Activated naive CD8-positive, alpha-beta T cell treated with anti-CD3 and anti-CD28 coated beads, Interleukin-2, amount 10 ng/mL, durations not matched to agents 7 days and 5 days (primary cell): ENCODE data around the gene HDAC11. TPM values are rescaled to one million over a fixed set of nuclear protein-coding genes. Genes with fewer than 3 reads are reported as not detected.
A peak's percentile ranks its signal among the peaks of the same experiment; 100 is the strongest.

Source experiments
- ATAC-seq: fragments of 150-1000 bp; cut with Tn5 transposase; one replicate; pipeline ENCODE4 v1.10.0; 2021; ENCODE audit warnings: low read depth, moderate library complexity
- POLR2A ChIA-PET: fragments of 350-600 bp; sonication (Branson Sonifier 250); formaldehyde crosslinking; loops from one replicate; lab custom pipeline; 2021; ENCODE audit warnings: antibody characterized with exemption; lab: Charles Lee
- DNase-seq: peaks from one replicate; pipeline ENCODE4 v3.0.0; 2021
- H3K27ac Mint-ChIP-seq: one replicate; pipeline ENCODE4 v1.8.0; 2022; ENCODE audit warnings: mild to moderate bottlenecking, mixed read lengths
- H3K27me3 Mint-ChIP-seq: one replicate; pipeline ENCODE4 v1.8.0; 2022; ENCODE audit warnings: mild to moderate bottlenecking, moderate library complexity, mixed read lengths
- H3K36me3 Mint-ChIP-seq: one replicate; pipeline ENCODE4 v1.8.0; 2021; ENCODE audit warnings: mild to moderate bottlenecking, mixed read lengths
- H3K4me1 Mint-ChIP-seq: one replicate; pipeline ENCODE4 v1.8.0; 2021; ENCODE audit warnings: mixed read lengths
- H3K4me3 Mint-ChIP-seq: one replicate; pipeline ENCODE4 v1.8.0; 2022; ENCODE audit warnings: mild to moderate bottlenecking, moderate library complexity, mixed read lengths
- H3K9me3 Mint-ChIP-seq: one replicate; pipeline ENCODE4 v1.8.0; 2021; ENCODE audit warnings: mixed read lengths
- total RNA-seq, 2 experiments: library from RNA; stranded (reverse); gene quantifications; one replicate each; pipeline ENCODE4 v1.2.3, GENCODE V29; 2021

HDAC11 gene
- total RNA-seq, 2 experiments from 2014 or later, result 4.1 to 4.9 TPM

GRCh38 chr3:13460341-13460736 is 19.8 kb upstream of the HDAC11 start:
- H3K4me1 Mint-ChIP-seq, result peaks cover 4% of the 10 kb centered on the region
- H3K27me3 Mint-ChIP-seq, result peaks cover 18% of the 10 kb centered on the region

GRCh38 chr3:13461169-13462124 is 18.7 kb upstream of the HDAC11 start:
- H3K27ac Mint-ChIP-seq, result no peak overlapping the region
- peaks cover 4% of the 10 kb centered on the region for H3K4me1 Mint-ChIP-seq
- DNase-seq (peak; percentile 86), ATAC-seq (peak; percentile 95)
- no peaks in the 10 kb centered on the region for H3K36me3 Mint-ChIP-seq
- H3K9me3 Mint-ChIP-seq, result no peaks in the 10 kb centered on the region
- H3K4me3 Mint-ChIP-seq, result no peak overlapping the region
- H3K27me3 Mint-ChIP-seq, result peaks cover 18% of the 10 kb centered on the region
- POLR2A ChIA-PET, result no interaction called here

More at GRCh38 chr3:13460341-13460736, 19.8 kb upstream of the HDAC11 start:
- POLR2A ChIA-PET, result no interaction called here
- no peaks in the 10 kb centered on the region for H3K36me3 Mint-ChIP-seq
- H3K4me3 Mint-ChIP-seq, result no peak overlapping the region
- DNase-seq (no peak), ATAC-seq (no peak)
- no peak overlapping the region for H3K27ac Mint-ChIP-seq
- no peaks in the 10 kb centered on the region for H3K9me3 Mint-ChIP-seq

- H3K4me3 Mint-ChIP-seq, result no peak overlapping the region
- POLR2A ChIA-PET, result no interaction called here
- DNase-seq (no peak), ATAC-seq (no peak)
- H3K27me3 Mint-ChIP-seq, result peaks cover 18% of the 10 kb centered on the region
- H3K9me3 Mint-ChIP-seq, result no peaks in the 10 kb centered on the region
- H3K36me3 Mint-ChIP-seq, result no peaks in the 10 kb centered on the region
- H3K4me1 Mint-ChIP-seq, result peaks cover 4% of the 10 kb centered on the region
- no peak overlapping the region for H3K27ac Mint-ChIP-seq
These were observed 17.9 kb upstream of the HDAC11 start for GRCh38 chr3:13462125-13462629.

GRCh38 chr3:13462822-13463221 is 17.3 kb upstream of the HDAC11 start:
- no peak for ATAC-seq
- POLR2A ChIA-PET, result no interaction called here
- Mint-ChIP-seq H3K27ac (no peak overlapping the region), H3K36me3 (no peaks in the 10 kb centered on the region), H3K27me3 (peaks cover 17% of the 10 kb centered on the region), H3K4me3 (no peak overlapping the region), H3K9me3 (no peaks in the 10 kb centered on the region), H3K4me1 (peaks cover 6% of the 10 kb centered on the region)
- DNase-seq, result no peak

- no peak for ATAC-seq
- no peak for DNase-seq
- POLR2A ChIA-PET, result no interaction called here
- Mint-ChIP-seq H3K27ac (no peak overlapping the region), H3K4me3 (no peak overlapping the region), H3K27me3 (peaks cover 21% of the 10 kb centered on the region), H3K36me3 (no peaks in the 10 kb centered on the region), H3K4me1 (peaks cover 7% of the 10 kb centered on the region), H3K9me3 (no peaks in the 10 kb centered on the region)
These were observed 16.3 kb upstream of the HDAC11 start for GRCh38 chr3:13463618-13464400.

- peaks cover 14% of the 10 kb centered on the region for H3K27me3 Mint-ChIP-seq
- ATAC-seq, result no peak
- POLR2A ChIA-PET, result no interaction called here
- H3K27ac Mint-ChIP-seq, result no peak overlapping the region
- H3K4me1 Mint-ChIP-seq, result peaks cover 7% of the 10 kb centered on the region
- no peak overlapping the region for H3K4me3 Mint-ChIP-seq
- H3K36me3 Mint-ChIP-seq, result no peaks in the 10 kb centered on the region
- H3K9me3 Mint-ChIP-seq, result no peaks in the 10 kb centered on the region
- DNase-seq, result no peak
These were observed 14.8 kb upstream of the HDAC11 start for GRCh38 chr3:13465236-13465873.

GRCh38 chr3:13466781-13467180 is 13.3 kb upstream of the HDAC11 start:
- peaks cover 2% of the 10 kb centered on the region for H3K4me1 Mint-ChIP-seq
- POLR2A ChIA-PET, result no interaction called here
- H3K36me3 Mint-ChIP-seq, result no peaks in the 10 kb centered on the region
- DNase-seq (no peak), ATAC-seq (no peak)
- no peak overlapping the region for H3K4me3 Mint-ChIP-seq
- H3K9me3 Mint-ChIP-seq, result no peaks in the 10 kb centered on the region
- peaks cover 14% of the 10 kb centered on the region for H3K27me3 Mint-ChIP-seq
- H3K27ac Mint-ChIP-seq, result no peak overlapping the region

- Mint-ChIP-seq H3K9me3 (no peaks in the 10 kb centered on the region), H3K36me3 (no peaks in the 10 kb centered on the region), H3K27ac (no peak overlapping the region), H3K27me3 (peaks cover 13% of the 10 kb centered on the region), H3K4me3 (no peak overlapping the region), H3K4me1 (peaks cover 2% of the 10 kb centered on the region)
- no peak for ATAC-seq
- no peak for DNase-seq
- POLR2A ChIA-PET, result interaction anchor here (1.3 kb wide), 1 partner anchor 9 kb away, joined by 4 read pairs; the partner anchor contains the start of gene HDAC11
These were observed 9.1 kb upstream of the HDAC11 start for GRCh38 chr3:13470894-13471574.

GRCh38 chr3:13472286-13472685 is 7.8 kb upstream of the HDAC11 start:
- H3K27ac Mint-ChIP-seq, result no peak overlapping the region
- no peak overlapping the region for H3K4me3 Mint-ChIP-seq

GRCh38 chr3:13473020-13473419 is 7.1 kb upstream of the HDAC11 start:
- POLR2A ChIA-PET, result no interaction called here
- no peak for ATAC-seq
- no peaks in the 10 kb centered on the region for H3K4me1 Mint-ChIP-seq
- no peak overlapping the region for H3K27ac Mint-ChIP-seq
- peaks cover 11% of the 10 kb centered on the region for H3K27me3 Mint-ChIP-seq
- H3K9me3 Mint-ChIP-seq, result no peaks in the 10 kb centered on the region
- H3K4me3 Mint-ChIP-seq, result no peak overlapping the region
- no peak for DNase-seq
- no peaks in the 10 kb centered on the region for H3K36me3 Mint-ChIP-seq

More at GRCh38 chr3:13472286-13472685, 7.8 kb upstream of the HDAC11 start:
- Mint-ChIP-seq H3K4me1 (peaks cover 2% of the 10 kb centered on the region), H3K9me3 (no peaks in the 10 kb centered on the region), H3K36me3 (no peaks in the 10 kb centered on the region), H3K27me3 (peaks cover 13% of the 10 kb centered on the region)
- DNase-seq (no peak), ATAC-seq (no peak)
- POLR2A ChIA-PET, result interaction anchor here (0.6 to 1.3 kb wide), 2 partner anchors 8 to 53 kb away, joined by 3 to 4 read pairs; partner anchors contain the start of gene HDAC11

- H3K27me3 Mint-ChIP-seq, result peaks cover 9% of the 10 kb centered on the region
- no peaks in the 10 kb centered on the region for H3K9me3 Mint-ChIP-seq
- POLR2A ChIA-PET, result no interaction called here
- ATAC-seq (no peak), DNase-seq (no peak)
- H3K36me3 Mint-ChIP-seq, result no peaks in the 10 kb centered on the region
- H3K4me3 Mint-ChIP-seq, result no peak overlapping the region
- H3K4me1 Mint-ChIP-seq, result peaks cover 3% of the 10 kb centered on the region
- no peak overlapping the region for H3K27ac Mint-ChIP-seq
These were observed 6.1 kb upstream of the HDAC11 start for GRCh38 chr3:13474021-13474420.

- H3K36me3 Mint-ChIP-seq, result no peaks in the 10 kb centered on the region
- ATAC-seq (no peak), DNase-seq (no peak)
- H3K4me1 Mint-ChIP-seq, result peaks cover 4% of the 10 kb centered on the region
- H3K27ac Mint-ChIP-seq, result no peak overlapping the region
- H3K4me3 Mint-ChIP-seq, result no peak overlapping the region
- POLR2A ChIA-PET, result no interaction called here
- peaks cover 9% of the 10 kb centered on the region for H3K27me3 Mint-ChIP-seq
- H3K9me3 Mint-ChIP-seq, result no peaks in the 10 kb centered on the region
These were observed 5.3 kb upstream of the HDAC11 start for GRCh38 chr3:13474776-13475303.
